GM23248 (cell line): ENCODE data around the gene TRIP12. TPM values are rescaled to one million over a fixed set of nuclear protein-coding genes. Genes with fewer than 3 reads are reported as not detected.

Experiments
- DNase-seq: peaks from one replicate; pipeline ENCODE4 v3.0.0-alpha.2; 2015
- H2AFZ ChIP-seq: fragments of 200-600 bp; sonication (generic); 2 replicates; pipeline ENCODE4 v1.6.1; 2016; ENCODE audit warnings: antibody characterized with exemption
- H3F3A ChIP-seq: fragments of 200-600 bp; sonication (generic); 2 replicates; pipeline ENCODE4 v1.6.1; 2016; ENCODE audit warnings: mild to moderate bottlenecking, antibody characterized with exemption, mixed run types; ENCODE audit not compliant: insufficient read depth
- H3K27ac ChIP-seq: fragments of 200-600 bp; sonication (generic); 2 replicates; pipeline ENCODE4 v1.5.1; 2016; ENCODE audit warnings: mild to moderate bottlenecking
- H3K27me3 ChIP-seq: fragments of 200-600 bp; sonication (generic); replicated peaks from 2 replicates; pipeline ENCODE4 v1.6.1; 2016; ENCODE audit warnings: mild to moderate bottlenecking; ENCODE audit not compliant: insufficient read depth
- H3K36me3 ChIP-seq: fragments of 200-600 bp; sonication (generic); 2 replicates; pipeline ENCODE4 v1.6.1; 2016; ENCODE audit warnings: low read depth, mild to moderate bottlenecking
- H3K4me1 ChIP-seq: fragments of 200-600 bp; sonication (generic); 2 replicates; pipeline ENCODE4 v1.6.1; 2016; ENCODE audit warnings: mild to moderate bottlenecking; ENCODE audit not compliant: insufficient read depth
- H3K4me2 ChIP-seq: fragments of 200-600 bp; sonication (generic); one replicate; pipeline ENCODE4 v1.6.1; 2016; ENCODE audit warnings: mild to moderate bottlenecking; ENCODE audit not compliant: unreplicated experiment
- H3K4me3 ChIP-seq: fragments of 200-600 bp; sonication (generic); 2 replicates; pipeline ENCODE4 v1.5.1; 2016; ENCODE audit warnings: mild to moderate bottlenecking
- H3K79me2 ChIP-seq: fragments of 200-600 bp; sonication (generic); 2 replicates; pipeline ENCODE4 v1.6.1; 2016; ENCODE audit warnings: mild to moderate bottlenecking; ENCODE audit not compliant: insufficient read depth
- H3K9ac ChIP-seq: fragments of 200-600 bp; sonication (generic); 2 replicates; pipeline ENCODE4 v1.6.1; 2016; ENCODE audit warnings: mild to moderate bottlenecking
- H3K9me2 ChIP-seq: fragments of 200-600 bp; sonication (generic); 2 replicates; pipeline ENCODE4 v1.6.1; 2016; ENCODE audit warnings: mixed run types, mild to moderate bottlenecking, moderate library complexity; ENCODE audit not compliant: insufficient read depth
- H3K9me3 ChIP-seq: fragments of 200-600 bp; sonication (generic); one replicate; pipeline ENCODE4 v1.6.1; 2017; ENCODE audit warnings: low read depth
- H4K20me1 ChIP-seq: fragments of 200-600 bp; sonication (generic); 2 replicates; pipeline ENCODE4 v1.6.0; 2016; ENCODE audit not compliant: insufficient read depth
- EZH2 ChIP-seq: fragments of 200-600 bp; sonication (generic); IDR thresholded peaks from 2 replicates; pipeline ENCODE4 v1.6.1; 2018; ENCODE audit warnings: antibody characterized with exemption, mild to moderate bottlenecking; ENCODE audit not compliant: insufficient read depth, poor library complexity, severe bottlenecking
- EZH2phosphoT487 ChIP-seq: fragments of 200-600 bp; sonication (generic); IDR thresholded peaks from 2 replicates; pipeline ENCODE4 v1.6.1; 2018; ENCODE audit warnings: antibody characterized with exemption, moderate library complexity, mild to moderate bottlenecking, low read depth; ENCODE audit not compliant: insufficient read depth
- WGBS, 2 experiments: methylation state at CpG; one replicate each; pipeline ENCODE4 v1.1.6; 2015 to 2017; ENCODE audit warnings: low lambda C conversion rate in 2 of 2, low coverage in 1 of 2; ENCODE audit errors: missing lambda C conversion rate in 2 of 2; 5-methylcytosine and 5-hydroxymethylcytosine counted together
- in situ Hi-C: fragments of 300-500 bp; cut with MboI; formaldehyde crosslinking; loops from 2 replicates; pipeline ENCODE4 v1.15.0; 2020
- polyA plus RNA-seq: library from polyadenylated mRNA; unstranded; fragments of >200 nt; fragmentation: Nextera tagmentation; extraction: Ambion mirVana; gene quantifications from 2 replicates; pipeline ENCODE4 v1.2.1, GENCODE V29; 2016
- total RNA-seq: library from RNA; depleted of rRNA; stranded (reverse); fragments of >200 nt; shearing (Covaris generic); gene quantifications from 2 replicates; pipeline ENCODE4 v1.2.3, GENCODE V29; 2014

Gene TRIP12
- total and polyA plus RNA-seq, 2 experiments from 2014 or later: 52.2 to 124 TPM

- Histone ChIP-seq H3K27ac (no peak overlapping the region), H3K4me2 (no peak overlapping the region), H4K20me1 (peaks cover 17% of the 10 kb centered on the region; the same call in 1 of the 2 replicates), H3K4me3 (no peak overlapping the region), H3K9ac (no peak overlapping the region), H3K4me1 (no peaks in the 10 kb centered on the region), H3F3A (0 out of 2 replicates have a peak, but pooled peaks cover 4% of the 10 kb centered on the region), H3K9me3 (no peaks in the 10 kb centered on the region), H2AFZ (no peak overlapping the region), H3K36me3 (peaks cover 26% of the 10 kb centered on the region), H3K27me3 (no peaks in the 10 kb centered on the region), H3K9me2 (no peaks in the 10 kb centered on the region), H3K79me2 (peaks cover 100% of the 10 kb centered on the region)
- TF ChIP-seq EZH2 (no peak), EZH2phosphoT487 (no peak)
- in situ Hi-C loops: no loop called here
- no peak for DNase-seq
- WGBS, 2 experiments: 81 to 85% methylated on average over 6 of the region's 6 CpGs
Measured at GRCh38 chr2:229879191-229879950, 42.4 kb downstream of the TRIP12 start.

DNA sequence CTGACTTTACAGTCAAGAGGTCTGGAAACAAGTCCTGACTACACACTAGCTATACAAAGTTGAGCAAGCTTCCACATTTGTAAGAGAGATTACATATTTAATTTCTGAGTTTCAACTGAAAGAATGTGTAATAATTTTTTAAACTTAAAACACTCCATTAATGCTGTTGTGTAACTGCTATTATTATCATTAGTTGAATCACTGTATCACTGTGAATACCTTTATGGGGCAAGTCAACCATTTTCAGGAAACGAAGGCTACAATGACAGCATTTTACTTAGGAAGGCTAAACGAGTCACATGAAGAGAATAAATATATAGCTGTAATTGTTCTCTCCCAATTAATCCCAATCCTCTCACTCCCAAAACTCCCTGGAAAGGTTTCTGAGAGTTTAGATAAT, 46.3 kb downstream of the TRIP12 start:
- in situ Hi-C loops: no loop called here

GRCh38 chr2:229874647-229875046, 47.2 kb downstream of the TRIP12 start:
- no peak overlapping the region for H3K4me3 ChIP-seq
- 0 out of 2 replicates have a peak, but pooled peaks cover 4% of the 10 kb centered on the region for H3F3A ChIP-seq
- WGBS, 2 experiments: 92 to 94% methylated on average over 4 of the region's 4 CpGs
- H3K79me2 ChIP-seq: peaks cover 100% of the 10 kb centered on the region
- H3K9me2 ChIP-seq: no peaks in the 10 kb centered on the region
- H3K36me3 ChIP-seq: peaks cover 22% of the 10 kb centered on the region
- H3K27me3 ChIP-seq: no peaks in the 10 kb centered on the region
- H3K4me1 ChIP-seq: no peaks in the 10 kb centered on the region
- no peak for DNase-seq
- no peak overlapping the region for H3K9ac ChIP-seq
- TF ChIP-seq EZH2 (no peak), EZH2phosphoT487 (no peak)
- H3K9me3 ChIP-seq: no peaks in the 10 kb centered on the region
- no peak overlapping the region for H3K4me2 ChIP-seq
- no peak overlapping the region for H2AFZ ChIP-seq
- in situ Hi-C loops: no loop called here
- H3K27ac ChIP-seq: no peak overlapping the region
- H4K20me1 ChIP-seq: 0 out of 2 replicates have a peak, but pooled peaks cover 4% of the 10 kb centered on the region

More for the DNA sequence above, 46.3 kb downstream of the TRIP12 start:
- no peaks in the 10 kb centered on the region for H3K9me3 ChIP-seq
- no peak for TF ChIP-seq EZH2
- TF ChIP-seq EZH2phosphoT487: no peak
- H2AFZ ChIP-seq: no peak overlapping the region
- no peak overlapping the region for H3K27ac ChIP-seq
- no peak overlapping the region for H3K4me3 ChIP-seq
- H4K20me1 ChIP-seq: 0 out of 2 replicates have a peak, but pooled peaks cover 5% of the 10 kb centered on the region
- no peak overlapping the region for H3K4me2 ChIP-seq
- no peak for DNase-seq
- H3K79me2 ChIP-seq: peaks cover 100% of the 10 kb centered on the region
- no peaks in the 10 kb centered on the region for H3K4me1 ChIP-seq
- WGBS, 2 experiments: 50 to 54% methylated on average over 2 of the region's 2 CpGs
- no peaks in the 10 kb centered on the region for H3K9me2 ChIP-seq
- H3K27me3 ChIP-seq: no peaks in the 10 kb centered on the region
- H3F3A ChIP-seq: 0 out of 2 replicates have a peak, but pooled peaks cover 4% of the 10 kb centered on the region
- H3K9ac ChIP-seq: no peak overlapping the region
- peaks cover 28% of the 10 kb centered on the region for H3K36me3 ChIP-seq

DNA sequence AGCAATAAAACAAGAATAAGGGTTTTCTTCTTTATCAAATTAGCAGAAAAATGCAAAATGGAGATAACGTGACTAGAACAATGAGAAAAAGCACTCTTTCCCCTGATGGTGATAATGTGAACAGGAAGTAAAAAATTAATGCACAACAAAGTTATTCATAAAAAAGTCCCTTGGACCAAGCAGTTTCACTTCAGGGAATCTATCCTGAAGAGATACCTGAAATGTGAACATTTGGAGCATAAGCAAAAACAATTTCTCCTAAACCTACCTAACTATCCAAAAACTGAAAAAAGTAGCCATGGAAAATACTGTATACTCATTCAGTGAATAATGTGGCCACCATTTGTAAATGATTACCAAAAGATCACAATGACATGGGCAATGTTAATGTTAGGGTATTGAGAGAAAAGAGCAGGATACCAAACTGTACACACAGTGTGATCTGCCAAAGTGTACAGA, 48.7 kb downstream of the TRIP12 start:
- H3K4me2 ChIP-seq: no peak overlapping the region
- in situ Hi-C loops: no loop called here
- DNase-seq: no peak
- 0 out of 2 replicates have a peak, but pooled peaks cover 4% of the 10 kb centered on the region for H3F3A ChIP-seq
- no peaks in the 10 kb centered on the region for H3K9me3 ChIP-seq
- TF ChIP-seq EZH2 (no peak), EZH2phosphoT487 (no peak)
- H3K27me3 ChIP-seq: no peaks in the 10 kb centered on the region
- no peak overlapping the region for H3K4me3 ChIP-seq
- 81 to 91% methylated on average over 1 of the region's 1 CpG for WGBS, 2 experiments
- peaks cover 22% of the 10 kb centered on the region for H3K36me3 ChIP-seq
- peaks cover 100% of the 10 kb centered on the region for H3K79me2 ChIP-seq
- H3K9me2 ChIP-seq: no peaks in the 10 kb centered on the region
- 0 out of 2 replicates have a peak, but pooled peaks cover 5% of the 10 kb centered on the region for H4K20me1 ChIP-seq
- H3K9ac ChIP-seq: no peak overlapping the region
- no peak overlapping the region for H2AFZ ChIP-seq
- H3K27ac ChIP-seq: no peak overlapping the region
- no peaks in the 10 kb centered on the region for H3K4me1 ChIP-seq
